ENCODE measurements around the gene SEMA3D.

SEMA3D gene

DNA sequence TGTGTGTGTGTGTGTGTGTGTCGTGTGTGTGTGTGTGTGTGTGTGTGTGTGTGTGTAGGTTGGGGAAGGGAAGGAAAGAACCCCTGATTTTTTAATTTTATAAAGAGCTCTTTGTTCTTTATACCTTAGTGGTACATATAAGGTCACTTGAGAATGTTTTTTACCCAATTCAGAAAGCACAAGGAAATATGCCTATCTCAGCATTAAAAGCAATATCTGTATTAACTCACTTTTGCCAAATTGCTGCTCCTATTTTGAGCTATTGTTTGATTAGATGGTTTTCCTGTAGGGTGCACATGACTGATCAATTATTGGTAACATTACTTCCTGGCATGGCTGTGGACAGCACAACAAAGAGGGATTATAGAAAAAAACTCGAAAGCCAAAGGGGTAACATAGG is 60.5 kb downstream of the SEMA3D start:
- DNase-seq (ENCODE audit: low spot score) (no peak), FAIRE-seq (no peak)

DNA sequence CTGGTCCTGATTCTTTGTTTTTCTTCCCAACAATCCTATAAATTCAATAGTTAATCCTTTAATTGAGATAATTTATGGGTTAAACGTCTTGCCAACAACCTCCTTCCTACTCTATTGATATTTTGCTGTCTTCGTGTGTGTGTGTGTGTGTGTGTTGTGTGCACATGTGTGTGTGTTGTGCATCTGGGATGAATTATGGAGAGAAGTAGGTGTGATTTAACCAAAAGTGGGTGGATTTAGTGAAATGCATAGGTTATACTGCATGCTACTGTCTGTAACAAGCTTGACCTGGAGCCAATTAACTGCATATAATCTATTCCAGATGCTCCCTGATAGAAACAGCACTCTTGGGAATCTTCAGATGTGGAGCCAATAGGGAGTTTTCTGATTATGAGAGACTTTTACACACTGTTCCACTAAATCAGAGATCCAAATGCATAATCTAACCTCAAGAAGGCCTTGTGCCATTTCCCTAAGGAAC is 61.2 kb downstream of the SEMA3D start:
- FAIRE-seq (no peak), DNase-seq (ENCODE audit: low spot score) (no peak)

DNA sequence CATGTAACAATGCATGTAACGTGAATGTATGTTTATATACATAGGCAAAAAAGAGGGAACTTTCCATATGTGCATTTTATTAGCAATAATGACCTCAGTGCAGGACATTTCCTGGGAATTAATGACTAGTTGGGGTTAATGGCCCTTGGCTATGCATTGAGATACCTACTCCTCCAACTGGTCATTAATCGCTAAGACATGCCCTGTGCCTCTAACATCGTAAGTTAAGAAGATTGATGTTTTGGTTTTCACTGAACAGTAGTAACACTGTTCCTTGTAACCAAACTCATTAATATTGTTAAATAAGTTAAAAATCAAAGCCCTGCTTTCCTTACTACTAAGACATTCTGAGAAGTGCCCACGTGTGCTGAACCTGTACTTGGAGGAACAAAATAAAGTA is 61.7 kb downstream of the SEMA3D start:
- DNase-seq (ENCODE audit: low spot score), result no peak

DNA sequence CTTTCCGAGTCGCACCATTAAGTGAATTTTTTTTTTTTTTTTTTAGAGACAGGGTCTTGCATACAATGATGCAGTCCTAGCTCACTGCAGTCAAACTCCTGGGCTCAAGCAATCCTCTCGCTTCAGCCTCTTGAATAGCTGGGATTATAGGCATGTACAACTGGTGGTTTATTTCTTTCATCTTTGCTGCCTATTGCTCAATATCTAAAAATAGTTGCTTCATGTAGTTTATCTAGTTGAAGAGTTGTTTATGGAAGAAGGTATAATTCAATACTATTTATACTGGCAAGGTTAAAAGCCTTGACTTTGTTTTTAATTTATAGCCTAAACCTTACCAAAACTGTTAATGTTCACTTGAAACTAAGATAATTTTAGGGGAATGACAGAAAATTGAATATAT is 66.9 kb downstream of the SEMA3D start:
- no peak for DNase-seq (ENCODE audit: low spot score)
- no peak for FAIRE-seq

More for the DNA sequence above, 61.7 kb downstream of the SEMA3D start:
- no peak for FAIRE-seq

DNA sequence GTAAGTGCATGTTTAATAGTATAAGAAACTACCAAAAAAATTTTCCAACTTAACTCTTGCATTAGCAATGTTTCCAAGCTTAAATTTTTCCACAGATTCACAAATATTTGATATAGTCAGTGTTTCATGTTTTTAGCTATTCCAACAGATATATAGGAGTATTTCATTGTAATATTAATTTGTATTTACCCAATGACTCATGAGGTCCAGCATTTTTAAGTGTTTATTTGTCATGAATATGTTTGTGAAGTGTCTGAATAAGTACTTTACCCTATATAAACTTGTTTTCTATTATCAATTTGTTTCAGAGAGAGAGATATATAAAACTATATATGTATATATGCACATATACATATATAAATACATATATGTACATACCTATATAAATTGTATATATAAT is 71.0 kb downstream of the SEMA3D start:
- FAIRE-seq (no peak), DNase-seq (ENCODE audit: low spot score) (no peak)

DNA sequence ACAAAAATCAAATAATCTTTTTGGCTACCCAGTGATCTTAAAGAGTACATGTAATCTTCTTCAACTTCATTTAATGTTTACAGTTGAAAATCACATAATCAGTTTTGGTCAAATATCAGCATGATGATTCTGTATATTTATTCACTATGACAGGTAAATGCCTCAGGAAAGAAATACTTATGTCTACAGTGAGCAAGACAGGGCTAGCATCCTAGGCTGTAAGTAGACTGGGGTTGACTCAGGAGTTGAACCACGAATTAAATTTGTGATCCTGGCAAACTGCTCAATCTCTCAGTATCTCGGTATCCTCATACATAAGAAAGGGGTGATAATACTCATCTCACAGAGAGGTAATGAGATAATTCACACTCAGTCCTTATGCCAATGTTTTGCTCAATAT is 71.8 kb downstream of the SEMA3D start:
- DNase-seq (ENCODE audit: low spot score), result no peak
- FAIRE-seq, result no peak

DNA sequence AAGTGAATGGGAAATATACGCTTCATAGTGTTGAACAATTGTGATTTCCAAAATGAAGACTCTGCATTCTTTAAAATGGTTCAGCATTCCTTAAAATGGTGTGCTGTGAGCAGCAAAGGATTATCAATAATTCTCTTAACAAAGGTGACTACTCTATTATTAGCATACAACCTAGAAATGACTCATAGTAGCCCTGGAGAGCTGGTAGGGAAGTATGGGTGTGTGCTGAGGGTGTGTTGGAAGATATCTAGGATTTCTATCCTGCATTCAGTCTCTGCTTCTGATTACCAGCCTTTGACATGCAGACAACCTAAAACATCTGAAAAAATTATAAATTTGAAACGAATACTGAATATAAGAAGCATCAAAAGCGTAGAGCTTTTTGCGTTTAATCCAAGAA is 72.5 kb downstream of the SEMA3D start:
- DNase-seq (ENCODE audit: low spot score) (no peak), FAIRE-seq (no peak)

DNA sequence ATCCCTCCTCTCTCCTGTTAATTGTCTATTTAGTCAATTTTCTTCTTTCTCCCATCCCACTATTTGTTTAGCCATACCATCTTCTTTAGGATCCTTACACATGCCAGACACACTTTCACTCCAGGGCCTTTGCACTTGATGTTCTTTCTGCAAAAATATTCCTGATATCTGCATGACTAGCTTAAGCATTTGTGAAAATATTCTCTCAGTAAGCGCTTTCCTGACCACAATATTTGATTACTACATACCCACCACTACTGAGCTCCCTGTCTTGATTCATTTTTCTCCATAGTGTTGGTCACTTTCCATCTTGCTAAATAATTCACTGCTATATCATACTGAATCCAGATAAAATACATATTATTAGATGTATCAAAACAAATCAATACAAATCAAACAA is 75.1 kb downstream of the SEMA3D start:
- FAIRE-seq (no peak), DNase-seq (ENCODE audit: low spot score) (no peak)

DNA sequence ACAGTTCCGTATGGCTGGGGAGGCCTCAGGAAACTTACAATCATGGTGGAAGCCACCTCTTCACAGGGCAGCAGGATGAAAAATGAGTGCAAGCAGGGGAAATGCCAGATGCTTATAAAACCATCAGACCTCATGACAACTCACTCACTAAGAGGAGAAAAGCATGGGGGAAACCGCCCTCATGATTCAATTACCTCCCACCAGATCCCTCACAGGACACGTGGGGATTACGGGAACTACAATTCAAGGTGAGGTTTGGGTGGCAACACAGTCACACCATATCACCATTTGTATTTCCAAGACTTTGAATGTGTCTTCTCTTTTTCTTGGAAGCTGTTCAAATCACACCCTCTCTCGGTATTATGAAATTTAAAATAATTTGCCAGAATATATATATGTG is 80.1 kb downstream of the SEMA3D start:
- FAIRE-seq, result no peak
- DNase-seq (ENCODE audit: low spot score), result no peak

DNA sequence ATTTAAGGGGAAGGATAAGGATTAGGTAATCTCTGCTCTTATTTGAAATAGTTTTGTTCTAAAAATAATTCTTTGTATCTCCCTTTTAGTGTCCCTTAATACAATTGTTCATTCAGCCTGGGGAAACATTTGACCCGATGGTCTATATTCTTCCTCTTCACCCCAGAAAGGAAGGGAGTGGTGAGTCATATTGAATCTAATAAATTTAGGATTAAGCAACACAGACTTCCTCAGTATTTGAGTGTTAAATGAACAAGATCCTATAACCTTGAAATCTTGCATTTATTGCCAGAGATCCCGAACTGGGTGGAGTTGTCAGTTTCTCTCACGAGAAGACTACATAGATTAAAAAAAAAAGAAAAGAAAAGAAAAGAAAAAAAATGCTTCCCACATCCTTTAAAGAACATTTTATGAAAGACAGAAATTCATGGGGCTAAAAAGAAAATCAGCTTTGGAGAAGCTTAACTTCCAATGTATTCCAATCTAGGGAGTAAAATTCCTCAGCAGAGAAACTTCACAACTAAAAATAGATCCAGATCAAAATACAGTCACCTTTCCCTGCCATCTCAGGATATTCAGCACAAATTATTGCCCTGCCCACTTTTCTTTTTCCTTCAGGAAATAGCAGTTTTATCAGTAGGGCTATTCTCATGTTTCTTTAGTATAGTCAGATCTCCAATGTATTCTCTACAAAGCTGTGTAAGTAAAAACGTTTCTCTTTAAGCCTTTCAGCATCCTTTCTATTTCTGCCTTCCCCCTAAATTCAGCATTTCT is 82.2 kb downstream of the SEMA3D start:
- no peak for DNase-seq (ENCODE audit: low spot score)
- FAIRE-seq, result no peak

DNA sequence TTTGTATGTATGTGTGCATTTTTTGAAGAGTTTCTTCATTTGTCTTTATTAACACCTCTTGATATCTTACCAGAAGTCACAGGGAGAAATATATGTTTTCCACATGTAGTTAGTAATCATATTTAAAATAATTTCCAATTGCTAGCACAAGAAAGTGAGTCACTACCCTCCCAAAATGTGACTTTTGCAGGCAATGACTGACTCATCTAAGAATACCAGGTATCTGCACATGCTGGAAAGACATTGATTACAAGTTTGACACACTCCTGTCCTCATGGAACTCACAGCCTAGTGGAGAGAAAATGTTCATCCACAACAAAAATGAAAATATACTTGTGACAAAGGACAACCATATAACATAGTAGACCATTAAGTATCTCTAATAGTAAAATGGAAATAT is 82.9 kb downstream of the SEMA3D start:
- DNase-seq (ENCODE audit: low spot score) (no peak), FAIRE-seq (no peak)

DNA sequence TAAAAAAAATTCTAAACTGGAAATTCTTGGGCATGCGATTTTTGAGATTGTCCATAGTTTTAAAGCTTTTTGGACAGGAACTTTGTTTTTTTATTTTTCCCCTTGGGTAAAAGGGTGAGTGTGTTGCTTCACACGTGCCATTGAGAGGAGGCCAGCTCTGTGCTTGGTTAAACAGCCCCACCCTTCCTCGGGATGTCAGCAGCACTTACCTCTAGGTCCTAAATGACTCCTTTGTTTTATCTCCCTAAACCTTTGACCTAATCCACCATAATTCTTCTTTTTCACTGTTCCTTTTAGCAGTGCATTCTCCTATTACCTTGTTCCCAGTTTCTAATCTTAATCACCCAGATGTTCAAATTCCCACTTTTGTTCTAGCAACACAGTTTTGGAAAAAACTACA is 83.5 kb downstream of the SEMA3D start:
- FAIRE-seq (no peak), DNase-seq (ENCODE audit: low spot score) (no peak)

DNA sequence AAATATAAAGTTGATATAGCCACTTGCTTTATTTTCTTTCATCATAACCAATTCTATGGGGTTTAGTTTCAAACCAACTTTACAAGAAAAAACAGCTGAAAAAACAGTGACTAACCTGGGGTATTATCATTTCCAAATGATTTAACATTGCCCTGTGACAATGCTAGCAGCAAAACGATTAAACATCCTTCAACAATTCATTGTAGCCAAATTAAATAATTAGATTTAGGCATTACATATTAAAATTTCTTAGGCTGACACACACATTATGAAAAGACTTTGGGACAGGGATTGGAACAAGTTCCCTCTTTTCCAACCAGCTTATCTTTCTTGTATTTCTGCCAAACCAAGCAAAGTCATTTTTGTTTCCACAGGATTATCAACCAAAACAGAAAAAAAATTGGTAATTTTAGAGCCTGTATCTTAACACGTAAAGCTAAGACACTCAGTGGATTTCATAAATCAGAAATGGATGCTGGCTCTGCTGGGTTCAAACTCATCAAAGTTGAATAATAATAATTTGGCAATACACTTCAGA is 84.0 kb downstream of the SEMA3D start:
- FAIRE-seq (no peak), DNase-seq (ENCODE audit: low spot score) (no peak)

DNA sequence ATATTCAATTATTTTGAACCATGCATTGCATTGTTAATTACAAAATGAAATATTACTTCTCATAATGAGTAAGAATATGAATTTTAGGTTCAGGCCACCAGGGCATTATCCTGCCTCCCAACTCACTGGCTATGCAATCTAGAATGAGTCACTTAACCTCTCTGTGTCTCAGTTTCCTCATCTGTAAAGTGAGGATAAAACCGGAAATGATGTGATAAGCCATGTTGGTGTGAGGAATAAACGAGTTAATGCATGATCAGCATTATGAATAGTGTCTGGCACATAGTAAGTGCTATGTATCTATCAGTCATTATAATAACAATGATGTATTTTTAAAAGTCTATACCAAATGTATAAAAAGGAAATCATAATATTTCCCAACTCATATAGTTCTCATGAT is 85.5 kb downstream of the SEMA3D start:
- DNase-seq (ENCODE audit: low spot score), result no peak

DNA sequence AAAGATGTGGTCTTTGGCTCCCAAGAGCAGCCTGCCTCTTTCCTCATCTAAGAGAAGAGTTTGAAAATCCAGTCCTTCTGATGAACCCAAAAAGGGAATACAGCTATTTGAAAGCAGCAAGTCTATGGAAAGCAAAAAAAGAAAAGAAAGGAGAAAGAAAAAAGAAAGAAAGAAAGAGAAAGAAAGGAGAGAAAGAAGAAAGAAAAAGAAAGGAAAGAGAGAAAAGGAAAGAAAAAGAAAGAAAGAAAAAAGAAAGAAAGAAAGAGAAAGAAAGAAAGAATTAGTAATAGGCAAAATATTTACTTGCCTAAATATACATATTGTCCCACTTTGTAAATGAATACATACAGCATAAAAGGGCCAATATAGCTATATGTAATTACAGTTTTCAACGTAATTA is 89.0 kb downstream of the SEMA3D start:
- DNase-seq (ENCODE audit: low spot score) (no peak), FAIRE-seq (no peak)

More for the DNA sequence above, 85.5 kb downstream of the SEMA3D start:
- no peak for FAIRE-seq

DNA sequence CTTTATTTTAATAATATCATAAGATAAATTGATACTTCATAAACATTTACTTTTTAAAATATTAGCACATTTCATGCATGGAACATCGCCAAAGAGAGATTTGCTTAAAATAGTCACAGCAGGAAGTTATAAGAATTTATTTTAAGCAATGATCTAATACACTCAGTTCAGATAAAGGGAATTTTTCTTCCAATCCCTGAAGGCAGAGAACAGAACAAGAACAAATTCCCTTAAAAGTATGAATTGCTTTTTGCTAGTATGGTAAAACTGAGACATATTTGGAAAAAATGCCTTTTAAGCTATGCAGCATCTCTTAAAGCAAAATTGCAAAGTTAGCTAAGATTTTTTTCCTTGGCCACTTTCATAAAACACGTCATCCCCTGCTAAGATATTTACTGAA is 91.0 kb downstream of the SEMA3D start:
- no peak for FAIRE-seq
- no peak for DNase-seq (ENCODE audit: low spot score)

DNA sequence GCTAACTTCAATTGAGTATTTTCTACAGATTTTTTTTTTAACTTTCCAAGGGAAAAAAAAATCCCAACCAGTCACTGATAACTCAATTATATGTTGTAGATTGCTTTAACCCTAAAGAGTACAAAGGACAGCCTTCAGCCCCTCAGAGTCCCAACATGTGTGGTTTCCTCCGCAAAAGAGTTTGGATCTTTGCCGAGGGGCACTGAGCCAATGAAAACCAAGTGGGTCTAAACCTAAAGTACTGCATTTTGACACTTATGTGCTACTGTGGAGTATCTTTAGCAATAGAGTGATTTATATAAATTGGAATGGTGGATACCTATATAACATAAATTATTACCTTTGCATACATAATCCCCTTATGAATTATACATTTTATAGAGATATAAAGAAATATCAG is 91.5 kb downstream of the SEMA3D start:
- DNase-seq (ENCODE audit: low spot score) (no peak), FAIRE-seq (no peak)

DNA sequence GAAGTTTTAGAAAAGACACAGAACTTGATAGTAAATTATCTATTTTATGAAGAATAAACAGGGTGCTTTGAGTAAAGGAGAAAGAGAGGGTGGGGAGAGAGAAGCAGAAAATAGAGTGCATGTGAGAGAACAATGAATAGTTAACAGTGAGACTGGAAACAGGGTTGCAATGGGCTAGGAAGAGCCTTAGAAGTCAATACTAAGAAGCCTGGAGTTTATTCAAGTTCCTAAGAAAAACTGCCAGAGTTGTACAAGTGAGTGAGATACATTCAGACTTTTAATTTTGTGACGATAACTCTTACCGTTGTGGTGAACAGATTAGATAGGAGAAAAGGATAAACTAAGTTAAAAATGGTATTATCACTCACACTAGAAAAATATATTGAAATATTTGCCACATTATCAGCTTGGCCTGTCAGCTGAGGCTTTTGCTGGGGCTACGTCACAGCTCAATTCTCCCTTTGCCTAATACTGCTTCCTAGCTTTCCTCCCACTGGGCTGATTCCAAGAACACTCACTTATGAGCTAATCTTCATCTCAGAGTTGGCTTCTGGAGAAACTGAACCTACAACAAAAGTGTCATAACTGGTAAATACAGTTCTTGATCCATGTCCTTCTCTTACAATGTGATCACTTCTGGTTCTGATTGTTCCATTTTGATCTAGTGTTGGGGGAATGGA is 92.7 kb downstream of the SEMA3D start:
- no peak for FAIRE-seq
- DNase-seq (ENCODE audit: low spot score), result no peak

DNA sequence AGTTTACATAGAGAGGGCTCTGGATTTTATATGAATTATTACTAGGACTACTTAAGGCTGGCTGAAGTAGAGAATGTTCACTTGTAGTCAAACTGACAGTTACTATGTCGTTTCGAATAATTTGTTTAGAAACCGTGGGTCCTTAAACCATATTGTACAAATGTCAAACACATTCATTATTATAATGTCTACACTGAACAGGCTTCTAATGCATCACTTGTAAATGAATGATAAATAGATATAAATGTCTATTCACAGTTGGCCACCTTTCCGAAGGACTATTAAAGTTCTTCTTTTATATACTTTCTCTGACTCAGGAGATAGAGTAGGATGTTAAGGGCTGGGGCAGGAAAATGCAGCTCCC is 95.3 kb downstream of the SEMA3D start:
- no peak for DNase-seq (ENCODE audit: low spot score)
- no peak for FAIRE-seq

DNA sequence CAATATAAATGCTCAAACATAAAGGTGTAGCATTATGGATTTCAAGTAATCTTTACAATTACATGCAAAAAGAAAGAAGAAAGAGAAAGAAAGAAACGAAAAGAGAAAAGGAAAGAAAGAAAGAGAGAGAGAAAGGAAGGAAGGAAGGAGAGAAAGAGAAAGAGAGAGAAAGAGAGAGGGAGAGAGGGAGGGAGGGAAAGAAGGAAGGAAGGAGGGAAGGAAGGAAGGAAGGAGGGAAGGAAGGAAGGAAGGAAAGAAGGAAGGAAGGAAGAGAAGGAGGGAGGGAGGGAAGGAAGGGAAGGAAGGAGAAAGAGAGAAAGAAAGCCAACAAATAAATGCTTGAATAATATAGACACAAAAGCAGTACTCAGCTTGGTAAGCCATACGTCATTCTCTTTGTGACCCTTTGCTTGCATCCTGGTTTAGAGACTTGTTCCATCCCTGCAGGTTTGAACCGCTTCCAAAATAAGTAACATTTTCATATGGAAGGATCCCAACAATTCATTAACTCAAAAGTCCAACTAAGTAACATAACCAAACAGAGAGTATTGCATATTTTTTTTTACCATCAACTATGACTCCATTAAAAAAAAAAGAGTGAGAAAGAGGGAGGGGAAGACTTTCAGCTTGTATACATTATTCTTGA is 95.8 kb downstream of the SEMA3D start:
- FAIRE-seq, result no peak

DNA sequence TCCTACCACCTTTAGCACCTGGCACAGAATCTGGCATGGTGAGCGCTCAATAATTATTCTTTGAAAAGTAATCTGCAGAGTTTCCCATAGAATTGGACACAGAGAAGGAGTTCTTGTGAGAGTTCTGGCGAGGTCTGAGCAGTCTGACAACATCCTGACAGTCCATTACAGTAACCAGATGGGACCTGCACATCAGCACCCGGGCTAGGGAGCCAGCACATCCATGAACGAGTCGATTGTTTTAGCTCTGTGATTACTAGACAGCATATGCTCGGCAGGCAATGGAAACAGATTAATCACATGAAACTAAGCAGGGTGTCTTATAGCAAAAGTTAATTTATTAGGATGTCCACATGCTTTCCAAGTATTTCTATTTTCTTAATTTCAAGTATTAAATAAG is 96.7 kb downstream of the SEMA3D start:
- no peak for DNase-seq (ENCODE audit: low spot score)
- FAIRE-seq, result no peak

More for the DNA sequence above, 95.8 kb downstream of the SEMA3D start:
- DNase-seq (ENCODE audit: low spot score), result no peak

DNA sequence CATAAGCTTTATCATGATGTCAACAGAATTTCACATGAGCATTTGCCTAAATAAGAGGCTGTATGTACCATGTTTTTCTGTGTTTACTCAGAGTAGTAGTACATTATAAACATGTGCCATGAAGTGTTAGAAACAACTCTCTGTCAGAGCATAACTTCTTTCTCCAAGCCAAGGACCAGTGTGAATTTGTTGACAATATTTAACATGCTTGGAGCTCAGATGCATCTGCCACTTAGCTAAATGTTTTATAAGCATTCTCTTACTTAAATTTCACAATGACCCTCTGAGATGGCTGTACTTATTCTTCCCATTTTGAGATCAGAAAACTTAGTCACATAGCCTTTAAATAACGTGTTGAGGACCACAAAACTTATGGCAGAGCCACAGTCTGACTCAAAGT is 105.0 kb downstream of the SEMA3D start:
- no peak for FAIRE-seq

More for the DNA sequence above, 105.0 kb downstream of the SEMA3D start:
- no peak for DNase-seq (ENCODE audit: low spot score)
